Measurements from ENCODE around the gene EPS15. TPM values are rescaled to one million over a fixed set of nuclear protein-coding genes. Genes with fewer than 3 reads are reported as not detected.

EPS15 gene
- total and polyA plus RNA-seq, 11 donors: 19.9 to 80.6 (median 67.8) TPM

- Histone ChIP-seq H3K9me3 (no peaks in the 10 kb centered on the region), H3K4me3 (no peak overlapping the region), H3K27me3 (peaks cover 7 to 34% (median 22%) of the 10 kb centered on the region in 9 donors), H3K27ac (no peak overlapping the region), H3K36me3 (peaks cover 0 to 10% (median under 1%) of the 10 kb centered on the region in 9 donors), H3K4me1 (peaks cover 0 to 11% (median 3%) of the 10 kb centered on the region in 12 donors)
- intact Hi-C loops (cut with DNase I): loop anchor here in 1 of 10 donors (10.0 kb wide), 1 partner anchor 187 kb away; no protein-coding TSS in a partner anchor
- DNase-seq (no peak), ATAC-seq (no peak)
- no peak for TF ChIP-seq CTCF (IDR thresholded peaks at IDR 0.05)
- TF ChIP-seq POLR2A (IDR thresholded peaks at IDR 0.05): no peak
Observed at GRCh38 chr1:51348147-51348527, 170.9 kb downstream of the EPS15 start.

GRCh38 chr1:51347398-51348146, 171.5 kb downstream of the EPS15 start:
- H3K4me3 ChIP-seq: no peak overlapping the region
- H3K4me1 ChIP-seq: peaks cover 0 to 11% (median 3%) of the 10 kb centered on the region in 12 donors
- DNase-seq: no peak
- WGBS, 4 donors: 78 to 91% (median 88%) methylated on average over 6 of the region's 6 CpGs
- peaks cover 0 to 7% (median 0%) of the 10 kb centered on the region in 9 donors for H3K36me3 ChIP-seq
- intact Hi-C loops (cut with DNase I): loop anchor here in 1 of 10 donors (10.0 kb wide), 1 partner anchor 187 kb away; no protein-coding TSS in a partner anchor
- TF ChIP-seq CTCF (IDR thresholded peaks at IDR 0.05) (no peak), POLR2A (IDR thresholded peaks at IDR 0.05) (no peak)
- no peaks in the 10 kb centered on the region for H3K9me3 ChIP-seq
- H3K27ac ChIP-seq: no peak overlapping the region
- H3K27me3 ChIP-seq: peaks cover 7 to 34% (median 26%) of the 10 kb centered on the region in 9 donors
- ATAC-seq: no peak

- Histone ChIP-seq H3K4me1 (peaks cover 0 to 11% (median 3%) of the 10 kb centered on the region in 12 donors), H3K4me3 (no peak overlapping the region), H3K9me3 (no peaks in the 10 kb centered on the region), H3K36me3 (no peaks in the 10 kb centered on the region), H3K27me3 (peaks cover 7 to 34% (median 26%) of the 10 kb centered on the region in 9 donors), H3K27ac (no peak overlapping the region)
- 61 to 66% (median 62%) methylated on average over 7 of the region's 7 CpGs for WGBS, 4 donors
- intact Hi-C loops (cut with DNase I): loop anchor here in 1 of 10 donors (10.0 kb wide), 1 partner anchor 188 kb away; no protein-coding TSS in a partner anchor
- DNase-seq (no peak), ATAC-seq (peak in 2 of 4 donors; percentile 14 to 17)
- TF ChIP-seq POLR2A (IDR thresholded peaks at IDR 0.05): no peak
Observed at GRCh38 chr1:51346086-51346942, 172.8 kb downstream of the EPS15 start.

- H3K9me3 ChIP-seq: no peaks in the 10 kb centered on the region
- TF ChIP-seq POLR2A (IDR thresholded peaks at IDR 0.05): no peak
- TF ChIP-seq CTCF (IDR thresholded peaks at IDR 0.05): no peak
- H3K27ac ChIP-seq: no peak overlapping the region
- no peaks in the 10 kb centered on the region for H3K36me3 ChIP-seq
- peaks cover 0 to 11% (median 3%) of the 10 kb centered on the region in 12 donors for H3K4me1 ChIP-seq
- no peak for DNase-seq
- WGBS, 4 donors: 45 to 63% (median 54%) methylated on average over 9 to 15 of the region's 15 CpGs
- no peak overlapping the region for H3K4me3 ChIP-seq
- intact Hi-C loops (cut with DNase I): loop anchor here in 1 of 10 donors (10.0 kb wide), 1 partner anchor 190 kb away; no protein-coding TSS in a partner anchor
- H3K27me3 ChIP-seq: peaks cover 7 to 34% (median 26%) of the 10 kb centered on the region in 9 donors
- peak in 3 of 4 donors; percentile 15 to 25 (median 22) for ATAC-seq
Observed at GRCh38 chr1:51345300-51345687, 173.8 kb downstream of the EPS15 start.
